Measurements from ENCODE around the gene DPF3. TPM values are rescaled to one million over a fixed set of nuclear protein-coding genes. Genes with fewer than 3 reads are reported as not detected.

DPF3 gene
- total and polyA plus RNA-seq, 12 donors = 0.91 to 6.0 (median 2.9) TPM

DNA sequence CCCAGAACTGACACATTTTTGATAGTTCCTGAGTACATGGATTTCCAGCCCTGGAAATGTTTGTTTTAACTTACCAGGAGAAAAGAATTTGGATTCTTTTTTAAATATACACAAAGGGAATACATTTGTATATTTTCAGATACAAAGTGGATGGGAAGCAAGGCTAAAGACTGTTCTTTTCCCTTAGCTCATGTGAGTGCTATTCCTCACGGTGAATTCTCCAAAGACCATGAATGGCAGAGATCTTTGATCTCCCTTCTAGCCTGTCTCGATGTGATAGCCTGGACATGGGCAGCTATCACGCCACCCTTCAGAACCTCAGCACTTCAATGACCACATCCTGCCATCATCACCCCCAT is 91.3 kb downstream of the DPF3 start:
- 85 to 100% (median 94%) methylated on average over 3 of the region's 3 CpGs for WGBS, 4 donors
- Histone ChIP-seq H3K4me3 (no peak overlapping the region), H3K9me3 (replicated peaks in 1 of 3) (no peaks in the 10 kb centered on the region), H3K4me1 (replicated peaks in 1 of 2) (no peaks in the 10 kb centered on the region), H3K27ac (no peak overlapping the region), H3K27me3 (no peaks in the 10 kb centered on the region), H3K36me3 (replicated peaks in 1 of 2) (no peaks in the 10 kb centered on the region)
- intact Hi-C loops (cut with DNase I) = no loop called here
- TF ChIP-seq, protein P1, sequence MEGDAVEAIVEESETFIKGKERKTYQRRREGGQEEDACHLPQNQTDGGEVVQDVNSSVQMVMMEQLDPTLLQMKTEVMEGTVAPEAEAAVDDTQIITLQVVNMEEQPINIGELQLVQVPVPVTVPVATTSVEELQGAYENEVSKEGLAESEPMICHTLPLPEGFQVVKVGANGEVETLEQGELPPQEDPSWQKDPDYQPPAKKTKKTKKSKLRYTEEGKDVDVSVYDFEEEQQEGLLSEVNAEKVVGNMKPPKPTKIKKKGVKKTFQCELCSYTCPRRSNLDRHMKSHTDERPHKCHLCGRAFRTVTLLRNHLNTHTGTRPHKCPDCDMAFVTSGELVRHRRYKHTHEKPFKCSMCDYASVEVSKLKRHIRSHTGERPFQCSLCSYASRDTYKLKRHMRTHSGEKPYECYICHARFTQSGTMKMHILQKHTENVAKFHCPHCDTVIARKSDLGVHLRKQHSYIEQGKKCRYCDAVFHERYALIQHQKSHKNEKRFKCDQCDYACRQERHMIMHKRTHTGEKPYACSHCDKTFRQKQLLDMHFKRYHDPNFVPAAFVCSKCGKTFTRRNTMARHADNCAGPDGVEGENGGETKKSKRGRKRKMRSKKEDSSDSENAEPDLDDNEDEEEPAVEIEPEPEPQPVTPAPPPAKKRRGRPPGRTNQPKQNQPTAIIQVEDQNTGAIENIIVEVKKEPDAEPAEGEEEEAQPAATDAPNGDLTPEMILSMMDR (IDR thresholded peaks at IDR 0.05) = no peak
- DNase-seq = no peak

DNA sequence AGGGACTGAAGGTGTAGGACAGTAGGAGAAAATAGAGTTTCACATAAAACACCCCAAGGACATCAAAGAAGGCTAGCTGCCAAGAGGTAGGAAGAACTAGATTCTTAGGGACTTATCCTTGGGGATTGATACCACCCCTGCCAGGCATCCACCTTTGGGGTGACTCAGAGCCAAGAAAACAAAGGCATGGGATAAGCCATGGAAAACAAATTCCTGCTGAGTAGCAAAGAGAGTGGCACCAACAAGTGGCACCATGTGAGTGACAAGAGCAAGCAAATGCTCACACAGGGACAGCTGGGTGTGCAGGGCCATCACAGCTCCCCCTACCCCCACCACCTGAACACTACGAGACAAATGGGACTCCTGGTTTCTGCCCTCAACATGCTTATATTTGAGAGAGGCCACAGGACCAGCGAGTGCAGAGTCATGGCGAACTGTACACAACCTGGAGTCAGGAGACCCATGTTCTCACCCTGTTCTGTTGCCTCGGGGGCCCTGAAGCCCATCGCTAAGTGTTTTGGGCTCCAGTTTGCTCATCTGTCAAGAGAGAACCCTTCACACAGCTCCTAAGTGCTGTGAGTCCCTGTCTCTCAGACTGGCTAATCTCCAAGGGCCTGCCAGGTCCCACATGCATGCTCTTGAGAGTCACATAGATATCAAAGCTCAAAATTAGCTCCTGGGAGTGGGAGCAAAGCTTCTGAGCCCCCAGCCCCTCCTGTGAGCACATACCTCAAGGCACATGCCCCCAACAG is 91.9 kb downstream of the DPF3 start:
- H3K4me1 ChIP-seq (replicated peaks in 1 of 2) = no peaks in the 10 kb centered on the region
- DNase-seq = no peak
- no peaks in the 10 kb centered on the region for H3K9me3 ChIP-seq (replicated peaks in 1 of 3)
- intact Hi-C loops (cut with DNase I) = no loop called here
- no peak overlapping the region for H3K27ac ChIP-seq
- no peaks in the 10 kb centered on the region for H3K36me3 ChIP-seq (replicated peaks in 1 of 2)
- TF ChIP-seq, protein P1 (IDR thresholded peaks at IDR 0.05) = no peak
- no peak for TF ChIP-seq POLR2A (IDR thresholded peaks at IDR 0.05)
- no peak overlapping the region for H3K4me3 ChIP-seq
- no peaks in the 10 kb centered on the region for H3K27me3 ChIP-seq
- WGBS, 4 donors = 85 to 96% (median 90%) methylated on average over 4 to 5 of the region's 5 CpGs

DNA sequence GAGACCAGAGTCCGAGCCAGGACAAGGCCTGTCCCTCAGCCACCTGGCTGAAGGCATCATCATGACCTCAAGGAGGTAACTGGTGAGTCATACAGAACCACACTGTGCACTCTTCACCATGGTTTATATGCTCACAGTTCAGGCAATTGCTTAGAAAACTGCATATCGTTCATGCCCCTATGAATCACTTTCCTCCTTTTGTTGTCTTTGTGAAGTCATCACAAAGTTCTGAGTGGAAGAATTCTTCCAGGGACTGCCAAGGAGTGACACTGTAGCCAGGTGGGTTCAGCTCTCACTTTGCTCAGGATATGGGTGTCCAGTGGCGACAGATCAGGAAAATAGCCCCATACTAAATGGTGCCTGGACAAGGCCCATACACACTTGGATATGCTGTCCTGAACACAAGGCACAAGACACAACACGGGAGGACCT is 92.5 kb downstream of the DPF3 start:
- intact Hi-C loops (cut with DNase I) = no loop called here

DNA sequence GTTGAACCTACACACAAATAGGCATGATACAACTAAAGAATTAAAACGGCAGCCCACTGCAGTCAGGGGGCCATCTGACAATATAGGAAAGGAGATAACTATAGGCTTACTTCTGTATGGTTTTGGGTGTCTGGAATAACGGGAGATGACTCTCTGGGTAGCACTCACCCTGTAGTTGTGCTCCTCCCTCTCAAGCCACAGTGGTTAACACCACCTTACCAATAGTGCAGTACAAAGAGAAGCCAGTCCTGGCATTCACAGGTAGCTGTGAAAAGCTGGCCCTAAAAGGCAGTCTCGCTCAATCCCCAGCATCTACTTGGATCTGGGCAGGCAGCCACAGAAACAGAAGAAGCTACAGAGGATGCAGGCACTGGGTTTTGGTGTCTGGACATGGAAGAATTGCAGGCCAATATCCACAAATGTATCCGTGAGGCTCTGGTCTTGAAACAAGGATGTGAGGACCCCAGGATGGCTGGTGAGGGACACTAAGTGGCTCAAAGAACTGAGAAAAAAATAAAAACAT is 93.0 kb downstream of the DPF3 start:
- no peaks in the 10 kb centered on the region for H3K27me3 ChIP-seq
- no peaks in the 10 kb centered on the region for H3K4me1 ChIP-seq (replicated peaks in 1 of 2)
- H3K9me3 ChIP-seq (replicated peaks in 1 of 3) = no peaks in the 10 kb centered on the region

More for the DNA sequence above, 92.5 kb downstream of the DPF3 start:
- H3K4me3 ChIP-seq = no peak overlapping the region
- H3K36me3 ChIP-seq (replicated peaks in 1 of 2) = no peaks in the 10 kb centered on the region
- no peak for DNase-seq
- TF ChIP-seq POLR2A (IDR thresholded peaks at IDR 0.05) = no peak
- TF ChIP-seq, protein P1 (IDR thresholded peaks at IDR 0.05) = no peak
- WGBS, 4 donors = 64 to 72% (median 68%) methylated on average over 4 of the region's 4 CpGs
- H3K4me1 ChIP-seq (replicated peaks in 1 of 2) = no peaks in the 10 kb centered on the region
- no peaks in the 10 kb centered on the region for H3K9me3 ChIP-seq (replicated peaks in 1 of 3)
- no peak overlapping the region for H3K27ac ChIP-seq
- no peaks in the 10 kb centered on the region for H3K27me3 ChIP-seq

More for the DNA sequence above, 93.0 kb downstream of the DPF3 start:
- Histone ChIP-seq H3K4me3 (no peak overlapping the region), H3K27ac (no peak overlapping the region), H3K36me3 (replicated peaks in 1 of 2) (no peaks in the 10 kb centered on the region)
- WGBS, 4 donors = 74 to 92% (median 87%) methylated on average over 3 to 4 of the region's 4 CpGs
- TF ChIP-seq, protein P1 (IDR thresholded peaks at IDR 0.05) = no peak
- no peak for TF ChIP-seq POLR2A (IDR thresholded peaks at IDR 0.05)
- intact Hi-C loops (cut with DNase I) = no loop called here
- no peak for DNase-seq

All from adrenal gland (tissue), 12 donors.